Mesenchymal stem cell (in vitro differentiated cells and primary cell): ENCODE results near the gene RGPD4.

ENCODE experiments used
- DNase-seq: peaks from one replicate; pipeline ENCODE4 v3.0.0-alpha.2; 2013
- H2AFZ ChIP-seq: one replicate; pipeline ENCODE4 v1.6.1; 2013; ENCODE audit warnings: low read depth, mild to moderate bottlenecking, control low read depth, inconsistent platforms, low read length, moderate library complexity
- H2AK5ac ChIP-seq: 2 replicates; pipeline ENCODE4 v1.6.1; 2013; ENCODE audit warnings: low read length, moderate library complexity, mild to moderate bottlenecking, inconsistent platforms; ENCODE audit not compliant: severe bottlenecking
- H2BK120ac ChIP-seq: one replicate; pipeline ENCODE4 v1.6.1; 2013; ENCODE audit warnings: low read depth, mild to moderate bottlenecking, inconsistent platforms, low read length, moderate library complexity
- H2BK12ac ChIP-seq, 2 experiments: one replicate each; pipeline ENCODE4 v1.6.1; 2013; ENCODE audit warnings: inconsistent platforms in 2 of 2, low read length in 2 of 2, mild to moderate bottlenecking in 2 of 2, moderate library complexity in 2 of 2, control low read depth in 1 of 2
- H2BK15ac ChIP-seq: one replicate; pipeline ENCODE4 v1.6.1; 2013; ENCODE audit warnings: mild to moderate bottlenecking, low read depth, inconsistent platforms; ENCODE audit not compliant: poor library complexity, severe bottlenecking
- H2BK5ac ChIP-seq: 2 replicates; pipeline ENCODE4 v1.6.1; 2013; ENCODE audit warnings: low read depth, mild to moderate bottlenecking, low read length, control low read depth, inconsistent platforms; ENCODE audit not compliant: poor library complexity, severe bottlenecking
- H3K14ac ChIP-seq, 2 experiments: one replicate each; pipeline ENCODE4 v1.6.1; 2013; ENCODE audit warnings: inconsistent platforms in 2 of 2, low read length in 2 of 2, control low read depth in 1 of 2, mild to moderate bottlenecking in 1 of 2, moderate library complexity in 1 of 2
- H3K18ac ChIP-seq, 2 experiments: one replicate each; pipeline ENCODE4 v1.6.1; 2013; ENCODE audit warnings: inconsistent platforms in 2 of 2, low read length in 2 of 2, control low read depth in 1 of 2, low read depth in 1 of 2, mild to moderate bottlenecking in 1 of 2
- H3K23ac ChIP-seq, 2 experiments: one replicate each; pipeline ENCODE4 v1.6.1; 2013; ENCODE audit warnings: inconsistent platforms in 2 of 2, low read length in 2 of 2, mild to moderate bottlenecking in 2 of 2, moderate library complexity in 2 of 2, control low read depth in 1 of 2
- H3K27ac ChIP-seq: 2 replicates; pipeline ENCODE4 v1.5.1; 2013; ENCODE audit warnings: mild to moderate bottlenecking, moderate library complexity, low read length, control low read depth, inconsistent platforms; ENCODE audit not compliant: poor library complexity, severe bottlenecking
- H3K27me3 ChIP-seq, 2 experiments: 2 replicates each; pipeline versions ENCODE4 v1.6.1 to v1.7.0; 2013; ENCODE audit warnings: low read length in 2 of 2, mild to moderate bottlenecking in 2 of 2, moderate library complexity in 2 of 2, control low read depth in 1 of 2, inconsistent platforms in 1 of 2; ENCODE audit not compliant: control insufficient read depth in 1 of 2, insufficient read depth in 1 of 2
- H3K36me3 ChIP-seq, 2 experiments: 2 replicates each; pipeline versions ENCODE4 v1.6.1 to v1.7.0; 2013; ENCODE audit warnings: low read length in 2 of 2, control low read depth in 1 of 2, inconsistent platforms in 1 of 2, low read depth in 1 of 2, mild to moderate bottlenecking in 1 of 2; ENCODE audit not compliant: insufficient read depth in 2 of 2, control insufficient read depth in 1 of 2
- H3K4ac ChIP-seq, 2 experiments: one replicate each; pipeline ENCODE4 v1.6.1; 2013; ENCODE audit warnings: inconsistent platforms in 2 of 2, low read length in 2 of 2, mild to moderate bottlenecking in 2 of 2, moderate library complexity in 2 of 2, control low read depth in 1 of 2, low read depth in 1 of 2
- H3K4me1 ChIP-seq: 2 replicates; pipeline ENCODE4 v1.6.1; 2013; ENCODE audit warnings: low read depth, low read length, control low read depth; ENCODE audit not compliant: control insufficient read depth, insufficient read depth
- H3K4me2 ChIP-seq: 2 replicates; pipeline ENCODE4 v1.6.1; 2013; ENCODE audit warnings: low read length, mild to moderate bottlenecking, inconsistent platforms; ENCODE audit not compliant: poor library complexity, severe bottlenecking
- H3K4me3 ChIP-seq, 2 experiments: 2 replicates each; pipeline versions ENCODE4 v1.5.1 to v1.7.0; 2013; ENCODE audit warnings: low read length in 2 of 2, mild to moderate bottlenecking in 2 of 2, control low read depth in 1 of 2, low read depth in 1 of 2; ENCODE audit not compliant: insufficient read depth in 1 of 2
- H3K79me1 ChIP-seq: replicated peaks from 2 replicates; pipeline ENCODE4 v1.6.1; 2013; ENCODE audit warnings: mild to moderate bottlenecking, control low read depth, low read length, inconsistent platforms; ENCODE audit not compliant: poor library complexity, severe bottlenecking
- H3K9ac ChIP-seq: 2 replicates; pipeline ENCODE4 v1.7.0; 2013; ENCODE audit warnings: mild to moderate bottlenecking, low read length, moderate library complexity
- H3K9me3 ChIP-seq: 2 replicates; pipeline ENCODE4 v1.7.0; 2013; ENCODE audit warnings: mild to moderate bottlenecking, low read length; ENCODE audit not compliant: control insufficient read depth
- H4K8ac ChIP-seq: one replicate; pipeline ENCODE4 v1.6.1; 2013; ENCODE audit warnings: inconsistent platforms, mild to moderate bottlenecking, low read length, moderate library complexity
- H4K91ac ChIP-seq: one replicate; pipeline ENCODE4 v1.6.1; 2013; ENCODE audit warnings: mild to moderate bottlenecking, low read length, inconsistent platforms
- WGBS: methylation state at CpG from one replicate; pipeline ENCODE4 v1.1.7; 2013; ENCODE audit warnings: mixed read lengths; 5-methylcytosine and 5-hydroxymethylcytosine counted together

RGPD4 gene

GRCh38 chr2:107808959-107809358 is 17.7 kb upstream of the RGPD4 start:
- WGBS = 79% methylated on average over 5 of the region's 7 CpGs
- DNase-seq = no peak

GRCh38 chr2:107809835-107810234 is 16.9 kb upstream of the RGPD4 start:
- WGBS = 58% methylated on average over 3 of the region's 3 CpGs
- Histone ChIP-seq H2BK120ac (no peak overlapping the region), H2BK15ac (no peak overlapping the region), H2BK12ac (no peak overlapping the region), H3K18ac (no peak overlapping the region), H4K91ac (no peak overlapping the region), H3K4me1 (no peaks in the 10 kb centered on the region), H3K27me3 (no peaks in the 10 kb centered on the region), H4K8ac (no peak overlapping the region), H2AFZ (no peak overlapping the region), H3K9me3 (no peaks in the 10 kb centered on the region), H3K79me1 (no peaks in the 10 kb centered on the region), H3K23ac (no peak overlapping the region), H3K36me3 (no peaks in the 10 kb centered on the region), H3K4me2 (no peak overlapping the region), H3K9ac (no peak overlapping the region), H3K27ac (no peak overlapping the region), H2BK5ac (no peak overlapping the region), H3K14ac (no peak overlapping the region), H2AK5ac (no peak overlapping the region), H3K4ac (no peak overlapping the region), H3K4me3 (no peak overlapping the region)
- DNase-seq = no peak

More at GRCh38 chr2:107808959-107809358, 17.7 kb upstream of the RGPD4 start:
- Histone ChIP-seq H3K9ac (no peak overlapping the region), H2BK120ac (no peak overlapping the region), H2BK5ac (no peak overlapping the region), H3K9me3 (no peaks in the 10 kb centered on the region), H4K8ac (no peak overlapping the region), H2BK15ac (no peak overlapping the region), H3K14ac (no peak overlapping the region), H3K79me1 (no peaks in the 10 kb centered on the region), H2AK5ac (no peak overlapping the region), H3K4ac (no peak overlapping the region), H3K27ac (no peak overlapping the region), H3K23ac (no peak overlapping the region), H3K4me3 (no peak overlapping the region), H3K18ac (no peak overlapping the region), H3K27me3 (no peaks in the 10 kb centered on the region), H2AFZ (no peak overlapping the region), H3K36me3 (no peaks in the 10 kb centered on the region), H3K4me1 (no peaks in the 10 kb centered on the region), H2BK12ac (no peak overlapping the region), H3K4me2 (no peak overlapping the region), H4K91ac (no peak overlapping the region)

GRCh38 chr2:107810734-107811133 is 16.0 kb upstream of the RGPD4 start:
- H3K4ac ChIP-seq = no peak overlapping the region
- no peak overlapping the region for H3K4me2 ChIP-seq
- no peak overlapping the region for H2BK5ac ChIP-seq
- H2BK12ac ChIP-seq = no peak overlapping the region
- no peak overlapping the region for H2AFZ ChIP-seq
- no peaks in the 10 kb centered on the region for H3K27me3 ChIP-seq
- H2AK5ac ChIP-seq = no peak overlapping the region
- DNase-seq = no peak
- H3K18ac ChIP-seq = no peak overlapping the region
- whole genome bisulfite sequencing = 71% methylated on average over 1 of the region's 1 CpG
- H3K79me1 ChIP-seq = no peaks in the 10 kb centered on the region
- H2BK15ac ChIP-seq = no peak overlapping the region
- no peak overlapping the region for H3K4me3 ChIP-seq
- H3K4me1 ChIP-seq = no peaks in the 10 kb centered on the region
- H3K23ac ChIP-seq = no peak overlapping the region
- H3K9me3 ChIP-seq = no peaks in the 10 kb centered on the region
- H3K9ac ChIP-seq = no peak overlapping the region
- no peak overlapping the region for H3K27ac ChIP-seq
- H3K14ac ChIP-seq = no peak overlapping the region
- no peak overlapping the region for H4K91ac ChIP-seq
- H3K36me3 ChIP-seq = no peaks in the 10 kb centered on the region
- H2BK120ac ChIP-seq = no peak overlapping the region
- H4K8ac ChIP-seq = no peak overlapping the region

- WGBS = no CpG with 5 or more reads among the region's 2 CpGs
- no peak overlapping the region for H2AK5ac ChIP-seq
- H3K18ac ChIP-seq = no peak overlapping the region
- no peak overlapping the region for H3K9ac ChIP-seq
- no peaks in the 10 kb centered on the region for H3K79me1 ChIP-seq
- no peak overlapping the region for H3K4me2 ChIP-seq
- no peak overlapping the region for H3K4ac ChIP-seq
- H3K4me3 ChIP-seq = no peak overlapping the region
- H3K4me1 ChIP-seq = no peaks in the 10 kb centered on the region
- no peak overlapping the region for H2BK12ac ChIP-seq
- no peak overlapping the region for H3K14ac ChIP-seq
- no peak overlapping the region for H3K27ac ChIP-seq
- H2BK120ac ChIP-seq = no peak overlapping the region
- DNase-seq = no peak
- H2AFZ ChIP-seq = no peak overlapping the region
- H3K9me3 ChIP-seq = no peaks in the 10 kb centered on the region
- no peaks in the 10 kb centered on the region for H3K36me3 ChIP-seq
- no peaks in the 10 kb centered on the region for H3K27me3 ChIP-seq
- H2BK15ac ChIP-seq = no peak overlapping the region
- H4K8ac ChIP-seq = no peak overlapping the region
- no peak overlapping the region for H2BK5ac ChIP-seq
- no peak overlapping the region for H4K91ac ChIP-seq
- H3K23ac ChIP-seq = no peak overlapping the region
These were observed 15.3 kb upstream of the RGPD4 start for GRCh38 chr2:107811411-107811810.
